Measurements from ENCODE around the gene HABP2. TPM values are rescaled to one million over a fixed set of nuclear protein-coding genes. Genes with fewer than 3 reads are reported as not detected.

HABP2 gene
- total RNA-seq, 1 donor from 2014 or later, result 3.6 TPM

DNA sequence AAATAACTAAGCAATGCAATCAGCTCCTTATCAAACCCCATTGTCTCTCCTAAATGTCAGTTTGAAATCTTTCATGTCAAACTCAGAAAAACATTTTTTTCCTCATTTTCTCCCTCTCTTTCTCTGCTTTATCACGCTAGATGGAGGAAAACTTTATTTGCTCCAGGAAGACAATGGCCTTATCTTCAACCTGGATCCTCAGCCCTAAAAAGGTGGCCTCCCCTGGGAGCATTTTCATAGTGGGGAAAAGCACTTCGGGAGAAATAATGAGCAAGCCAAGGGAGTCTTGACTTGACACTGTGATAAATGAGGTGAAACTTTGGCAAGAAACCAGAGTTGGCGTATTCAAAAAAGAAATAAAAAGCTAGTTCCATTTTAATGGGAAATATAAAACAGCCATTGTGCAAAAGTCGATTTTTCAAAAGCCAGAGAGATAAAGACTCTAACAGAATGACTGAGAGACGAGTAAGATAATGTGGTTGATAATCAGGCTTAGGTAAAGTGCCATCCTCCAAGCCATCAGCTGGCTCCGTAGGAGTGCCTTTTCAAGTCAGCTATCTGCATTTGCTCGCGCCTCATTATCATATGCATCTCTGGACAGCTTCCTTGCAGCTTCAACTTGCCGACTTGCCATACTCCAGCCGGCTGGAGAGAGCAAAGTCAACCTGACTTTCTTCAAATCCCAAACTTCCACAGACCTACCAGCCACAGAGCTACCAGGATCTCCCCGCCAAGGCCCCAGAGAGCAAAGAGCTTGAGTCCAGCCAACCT is 19.9 kb downstream of the HABP2 start:
- Histone ChIP-seq H3K9me3 (no peaks in the 10 kb centered on the region), H3K27ac (no peak overlapping the region), H3K36me3 (no peaks in the 10 kb centered on the region), H3K4me3 (no peak overlapping the region), H3K4me1 (no peaks in the 10 kb centered on the region), H3K27me3 (no peaks in the 10 kb centered on the region)
- ATAC-seq (no peak), DNase-seq (no peak)
- intact Hi-C loops (cut with DNase I), result no loop called here
- TF ChIP-seq, protein P1, sequence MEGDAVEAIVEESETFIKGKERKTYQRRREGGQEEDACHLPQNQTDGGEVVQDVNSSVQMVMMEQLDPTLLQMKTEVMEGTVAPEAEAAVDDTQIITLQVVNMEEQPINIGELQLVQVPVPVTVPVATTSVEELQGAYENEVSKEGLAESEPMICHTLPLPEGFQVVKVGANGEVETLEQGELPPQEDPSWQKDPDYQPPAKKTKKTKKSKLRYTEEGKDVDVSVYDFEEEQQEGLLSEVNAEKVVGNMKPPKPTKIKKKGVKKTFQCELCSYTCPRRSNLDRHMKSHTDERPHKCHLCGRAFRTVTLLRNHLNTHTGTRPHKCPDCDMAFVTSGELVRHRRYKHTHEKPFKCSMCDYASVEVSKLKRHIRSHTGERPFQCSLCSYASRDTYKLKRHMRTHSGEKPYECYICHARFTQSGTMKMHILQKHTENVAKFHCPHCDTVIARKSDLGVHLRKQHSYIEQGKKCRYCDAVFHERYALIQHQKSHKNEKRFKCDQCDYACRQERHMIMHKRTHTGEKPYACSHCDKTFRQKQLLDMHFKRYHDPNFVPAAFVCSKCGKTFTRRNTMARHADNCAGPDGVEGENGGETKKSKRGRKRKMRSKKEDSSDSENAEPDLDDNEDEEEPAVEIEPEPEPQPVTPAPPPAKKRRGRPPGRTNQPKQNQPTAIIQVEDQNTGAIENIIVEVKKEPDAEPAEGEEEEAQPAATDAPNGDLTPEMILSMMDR (IDR thresholded peaks at IDR 0.05), result no peak

DNA sequence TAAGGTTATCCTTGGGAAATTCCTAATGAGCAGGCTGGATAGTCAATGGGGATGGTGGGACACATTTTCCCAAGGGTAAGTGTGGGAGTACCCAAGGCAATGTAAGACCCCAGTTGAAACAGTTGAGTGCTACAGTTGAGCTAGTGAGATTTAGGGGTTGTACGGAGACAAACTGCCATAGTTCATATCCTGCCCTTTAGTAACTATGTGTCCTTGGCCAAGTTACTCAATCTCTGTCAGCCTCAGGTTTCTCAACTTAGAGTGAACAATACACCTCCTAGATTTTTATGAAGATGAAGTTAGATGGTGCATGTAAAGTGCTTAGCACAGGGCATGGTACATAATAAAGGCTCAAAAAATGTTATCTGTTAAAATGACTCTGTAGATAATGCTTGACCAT is 20.5 kb downstream of the HABP2 start:
- Histone ChIP-seq H3K36me3 (no peaks in the 10 kb centered on the region), H3K9me3 (no peaks in the 10 kb centered on the region), H3K4me3 (no peak overlapping the region), H3K27ac (no peak overlapping the region), H3K4me1 (no peaks in the 10 kb centered on the region), H3K27me3 (no peaks in the 10 kb centered on the region)
- ATAC-seq (no peak), DNase-seq (no peak)
- TF ChIP-seq, protein P1 (IDR thresholded peaks at IDR 0.05), result no peak
- intact Hi-C loops (cut with DNase I), result no loop called here

GRCh38 chr10:113576852-113577251 is 24.0 kb downstream of the HABP2 start:
- intact Hi-C loops (cut with DNase I), result no loop called here
- ATAC-seq, result no peak

DNA sequence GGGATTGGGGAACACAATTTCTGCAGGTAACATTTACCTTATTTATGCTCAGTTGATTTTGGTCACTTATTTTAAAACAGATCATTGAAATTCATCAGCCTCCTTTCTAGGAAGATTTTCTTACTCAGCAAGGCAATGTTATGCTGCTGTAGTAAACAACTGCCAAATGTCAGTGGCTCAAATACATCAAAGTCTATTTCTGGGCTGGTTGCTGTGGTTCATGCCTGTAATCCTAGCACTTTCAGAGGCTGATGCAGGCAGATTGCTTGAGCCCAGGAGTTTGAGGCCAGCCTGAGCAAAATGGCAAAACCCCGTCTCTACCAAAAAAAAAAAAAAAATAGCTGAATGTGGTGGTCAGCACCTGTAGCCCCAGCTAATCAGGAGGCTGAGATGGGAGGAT is 25.9 kb downstream of the HABP2 start:
- Histone ChIP-seq H3K4me3 (no peak overlapping the region), H3K27ac (no peak overlapping the region), H3K4me1 (no peaks in the 10 kb centered on the region), H3K9me3 (no peaks in the 10 kb centered on the region), H3K27me3 (no peaks in the 10 kb centered on the region), H3K36me3 (no peaks in the 10 kb centered on the region)
- TF ChIP-seq, protein P1 (IDR thresholded peaks at IDR 0.05), result no peak
- ATAC-seq, result no peak
- no peak for DNase-seq
- intact Hi-C loops (cut with DNase I), result no loop called here

More at GRCh38 chr10:113576852-113577251, 24.0 kb downstream of the HABP2 start:
- H3K4me3 ChIP-seq, result no peak overlapping the region
- H3K9me3 ChIP-seq, result no peaks in the 10 kb centered on the region
- TF ChIP-seq, protein P1 (IDR thresholded peaks at IDR 0.05), result no peak
- no peak overlapping the region for H3K27ac ChIP-seq
- no peaks in the 10 kb centered on the region for H3K36me3 ChIP-seq
- H3K27me3 ChIP-seq, result no peaks in the 10 kb centered on the region
- no peaks in the 10 kb centered on the region for H3K4me1 ChIP-seq
- no peak for DNase-seq

DNA sequence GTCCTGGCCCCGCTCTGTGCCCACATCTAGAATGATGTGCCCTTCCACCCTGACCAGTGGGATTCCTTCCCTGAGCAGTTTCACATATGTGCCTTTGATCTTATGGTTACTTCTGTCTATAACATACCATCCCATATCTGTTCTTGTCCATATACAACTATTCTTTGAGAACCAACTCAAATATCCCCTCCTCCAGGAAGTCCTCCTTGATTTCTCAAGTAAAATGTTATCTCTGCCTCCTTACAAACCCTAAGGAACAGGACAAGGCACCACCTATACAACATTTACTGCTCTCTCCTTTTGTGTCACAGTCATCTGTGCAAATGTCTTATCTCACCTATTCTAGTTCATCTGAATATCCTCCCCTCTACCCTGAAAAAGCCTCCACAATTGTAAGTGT is 28.2 kb downstream of the HABP2 start:
- no peaks in the 10 kb centered on the region for H3K9me3 ChIP-seq
- ATAC-seq, result no peak
- intact Hi-C loops (cut with DNase I), result no loop called here
- no peaks in the 10 kb centered on the region for H3K36me3 ChIP-seq
- H3K27me3 ChIP-seq, result no peaks in the 10 kb centered on the region
- no peak for DNase-seq
- no peak overlapping the region for H3K4me3 ChIP-seq
- no peak overlapping the region for H3K27ac ChIP-seq
- H3K4me1 ChIP-seq, result no peaks in the 10 kb centered on the region
- TF ChIP-seq, protein P1 (IDR thresholded peaks at IDR 0.05), result no peak
